Measurements from ENCODE around the gene PRIM1.
"Not testable (repeated sequence)": the region's sequence is repeated elsewhere in the genome, so short reads cannot be mapped to it uniquely, and the experiment has no call there.

PRIM1 gene

GRCh38 chr12:56716933-56717880, 34.9 kb downstream of the PRIM1 start:
- DNase-seq: no peak

GRCh38 chr12:56716458-56716857, 35.7 kb downstream of the PRIM1 start:
- no peak for DNase-seq

- no peak for DNase-seq
These were observed 36.3 kb downstream of the PRIM1 start for GRCh38 chr12:56715798-56716197.

- DNase-seq: no peak
These were observed 37.6 kb downstream of the PRIM1 start for GRCh38 chr12:56714431-56714929.

GRCh38 chr12:56713345-56713744, 38.8 kb downstream of the PRIM1 start:
- DNase-seq: no peak

DNA sequence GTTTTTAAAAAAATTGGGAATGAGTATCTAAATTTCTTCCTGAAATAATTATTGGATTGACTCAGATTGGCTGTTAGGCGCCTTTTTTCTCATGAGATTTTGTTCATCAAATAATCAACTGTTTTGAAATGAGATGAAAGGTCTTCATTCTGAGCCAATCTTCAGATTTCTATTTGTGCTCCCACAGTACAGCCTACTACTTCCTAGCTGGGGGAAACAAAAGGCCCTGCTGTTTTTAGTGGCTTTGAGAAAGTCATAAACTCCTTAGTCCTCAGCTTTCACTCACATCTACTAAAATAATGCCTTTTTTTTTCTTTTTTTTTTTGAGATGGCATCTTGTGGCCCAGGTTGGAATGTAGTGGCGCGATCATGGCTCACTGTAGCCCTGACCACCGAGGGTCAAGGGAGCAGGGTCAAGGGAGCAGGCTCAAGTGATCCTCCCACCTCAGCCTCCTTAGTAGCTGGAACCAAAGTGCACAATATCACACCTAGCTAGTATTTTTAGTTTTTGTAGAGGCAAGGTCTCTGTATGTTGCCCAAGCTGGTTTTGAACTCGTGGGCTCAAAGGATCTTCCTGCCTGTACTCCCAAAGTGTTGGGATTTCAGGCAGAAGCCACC, 42.3 kb downstream of the PRIM1 start:
- DNase-seq: no peak

GRCh38 chr12:56704522-56704921, 47.6 kb downstream of the PRIM1 start:
- DNase-seq: not testable (repeated sequence)

DNA sequence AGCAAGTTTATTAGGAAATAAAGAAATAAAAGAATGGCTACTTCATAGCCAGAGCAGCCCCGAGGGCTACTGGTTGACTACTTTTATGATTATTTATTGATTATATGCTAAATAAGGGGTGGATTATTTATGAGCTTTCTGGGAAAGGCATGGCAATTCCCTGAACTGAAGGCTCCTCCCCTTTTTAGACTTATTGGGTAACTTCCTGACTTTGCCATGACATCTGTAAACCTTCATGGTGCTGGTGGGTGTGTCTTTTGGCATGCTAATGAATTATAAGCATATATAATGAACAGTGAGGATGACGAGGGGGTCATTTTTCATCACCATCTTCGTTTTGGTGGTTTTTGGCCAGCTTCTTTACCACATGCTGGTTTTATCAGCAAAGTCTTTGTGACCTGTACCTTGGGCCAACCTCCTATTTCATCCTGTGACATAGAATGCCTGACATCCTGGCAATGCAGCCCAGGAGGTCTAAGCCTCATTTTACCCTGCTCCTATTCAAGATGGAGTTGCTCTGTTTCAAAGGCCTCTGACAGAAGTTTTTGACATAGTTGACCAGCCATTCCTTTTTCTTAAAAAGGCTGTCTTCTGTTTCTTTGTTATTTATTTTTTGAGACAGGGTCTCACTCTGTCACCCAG, 53.0 kb downstream of the PRIM1 start:
- DNase-seq: no peak

- no peak for DNase-seq
These were observed 56.6 kb downstream of the PRIM1 start for GRCh38 chr12:56695327-56696101.

DNA sequence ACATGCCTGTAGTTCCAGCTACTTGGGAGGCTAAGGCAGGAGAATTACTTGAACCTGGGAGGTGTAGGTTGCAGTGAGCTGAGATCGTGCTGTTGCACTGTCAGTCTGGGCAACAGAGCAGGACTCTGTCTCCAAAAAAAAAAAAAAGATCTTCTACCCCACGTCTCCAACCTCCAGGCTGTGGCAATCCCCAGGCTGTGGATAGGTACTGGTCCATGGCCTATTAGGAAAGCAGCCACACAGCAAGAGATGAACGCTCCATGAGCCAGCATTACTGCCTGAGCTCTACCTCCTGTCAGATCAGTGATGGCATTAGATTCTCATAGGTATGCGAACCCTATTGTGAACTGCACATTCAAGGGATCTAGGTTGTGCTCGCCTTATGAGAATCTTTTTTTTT, 58.0 kb downstream of the PRIM1 start:
- no peak for DNase-seq

DNA sequence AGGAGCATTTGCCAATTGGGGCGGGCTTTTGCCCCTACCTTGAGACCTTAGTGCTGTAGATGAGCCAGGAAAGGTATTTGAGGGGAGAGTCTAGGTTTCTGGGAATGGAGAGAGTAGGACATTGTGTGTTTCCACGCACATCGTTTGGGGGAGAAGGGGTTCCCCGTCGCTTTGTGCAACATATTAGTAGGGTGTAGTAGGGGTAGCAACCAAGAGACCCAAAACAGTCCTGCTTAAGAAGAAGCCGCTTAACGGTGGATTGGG, 63.3 kb downstream of the PRIM1 start:
- no peak for DNase-seq

DNA sequence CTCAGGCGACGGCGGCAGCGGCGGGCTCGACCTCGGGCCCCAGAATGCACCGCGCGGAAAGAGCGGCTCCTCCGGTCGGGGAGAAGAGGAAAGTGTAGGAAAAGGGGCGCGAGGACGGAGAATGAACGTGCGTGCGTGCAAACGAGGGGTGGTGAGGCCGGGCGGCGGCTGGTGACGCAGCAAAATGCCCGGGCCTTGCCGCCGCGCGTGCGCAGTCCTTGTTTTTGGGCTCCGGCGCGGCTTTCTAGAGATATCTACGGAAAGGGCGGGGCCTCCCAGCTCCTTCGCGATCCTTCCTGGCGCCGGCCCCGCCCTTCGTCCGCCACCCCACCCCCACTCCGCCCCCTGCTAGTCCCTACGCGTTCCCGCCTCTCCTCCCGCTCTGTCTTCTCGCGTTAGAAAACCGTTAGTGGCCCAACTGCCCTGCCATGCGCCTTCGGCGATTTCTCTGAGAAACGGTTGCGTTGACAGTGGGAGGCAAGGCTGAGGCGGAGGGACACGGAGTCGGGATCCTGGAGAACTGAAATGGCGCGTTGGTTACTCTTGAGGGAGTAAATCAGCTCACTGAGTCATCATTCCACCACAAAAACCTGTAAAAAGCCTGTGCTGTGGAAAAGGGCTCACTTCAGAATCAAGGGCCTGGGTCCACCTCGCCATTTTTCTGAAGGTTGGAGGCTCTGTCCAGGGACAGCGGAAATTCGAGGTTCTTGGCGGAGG, 63.8 kb downstream of the PRIM1 start, which contains the start of gene PTGES3:
PTGES3 (minus strand) TSS at position 156 of the 717 bp plus-strand sequence. CDS start 285 bp downstream, outside the sequence.
- DNase-seq: peak; percentile 91

DNA sequence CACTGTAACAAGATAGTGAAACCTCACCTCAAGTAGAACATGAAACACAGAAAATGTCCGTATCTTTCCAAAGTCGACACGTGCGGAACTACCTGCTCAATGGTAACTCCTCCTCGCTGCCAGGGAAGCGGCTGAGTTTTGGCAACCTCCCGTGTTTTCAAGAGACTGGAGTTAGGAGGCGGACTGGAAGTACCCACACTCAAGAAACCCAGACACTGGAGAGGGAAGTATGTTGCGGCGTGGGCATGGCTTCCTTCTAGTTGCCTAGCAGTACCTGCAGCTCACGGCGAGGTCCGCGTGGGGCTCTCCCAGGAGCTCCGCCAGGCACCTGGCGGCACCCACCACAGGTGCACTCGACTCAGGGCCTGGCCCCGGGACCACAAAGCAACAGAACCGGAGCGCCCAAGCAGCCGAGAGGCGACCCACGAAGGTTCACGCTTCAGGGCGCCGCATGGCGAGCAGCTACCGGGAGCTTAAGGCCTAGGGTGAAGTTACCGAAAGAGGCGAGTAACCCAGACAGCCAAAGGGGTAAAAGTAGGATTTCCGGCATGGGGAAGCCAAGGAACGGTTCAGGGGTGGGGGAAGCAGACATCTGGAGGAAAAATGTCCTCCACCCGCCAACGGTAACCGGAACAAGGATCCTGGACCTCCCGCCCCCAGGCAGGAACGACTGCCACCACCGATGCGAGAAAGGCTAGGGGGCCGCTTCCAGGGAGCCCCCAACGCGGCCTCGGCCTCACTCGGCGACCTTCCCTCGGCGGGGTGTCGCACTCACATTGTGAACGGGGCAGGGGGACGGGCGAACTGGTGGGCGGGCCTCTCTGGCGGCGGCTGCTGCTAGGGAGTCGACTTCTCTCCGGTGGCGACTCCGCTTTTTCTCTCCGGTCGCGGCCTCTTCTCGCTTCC, 64.6 kb downstream of the PRIM1 start:
- DNase-seq: peak; percentile 49

GRCh38 chr12:56684745-56685359, 67.3 kb downstream of the PRIM1 start:
- DNase-seq: no peak

DNA sequence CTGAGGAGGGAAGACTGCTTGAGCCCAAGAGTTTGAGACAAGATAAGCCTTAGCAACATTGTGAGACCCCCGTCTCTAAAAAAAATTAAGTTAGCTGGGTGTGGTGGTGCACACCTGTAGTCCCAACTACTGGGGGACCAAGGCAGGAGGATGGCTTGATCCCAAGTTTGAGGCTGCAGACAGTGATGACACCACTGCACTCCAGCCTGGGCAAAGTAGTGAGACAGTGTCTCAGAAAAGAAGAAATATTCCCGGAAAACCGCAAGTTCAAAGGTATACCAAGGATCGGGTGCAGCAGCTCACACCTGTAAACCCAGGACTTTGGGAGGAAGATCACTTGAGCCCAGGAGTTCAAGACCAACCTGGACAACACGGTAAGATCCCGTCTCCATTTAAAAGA, 69.8 kb downstream of the PRIM1 start:
- DNase-seq: no peak
